Measurements from ENCODE around the gene RALGAPA2.

- TF ChIP-seq POLR2A (IDR thresholded peaks at IDR 0.05; ENCODE audit: low read length) (no peak), GATA1 (IDR thresholded peaks at IDR 0.05; ENCODE audit: low read depth, low read length) (no peak)
Observed at GRCh38 chr20:20401991-20402390, 310.5 kb downstream of the RALGAPA2 start.
